HCT116 (cell line): ENCODE results near the gene BLTP3B. TPM values are rescaled to one million over a fixed set of nuclear protein-coding genes. Genes with fewer than 3 reads are reported as not detected.

Source experiments
- ATAC-seq: fragments of 200-7000 bp; cut with Tn5 transposase; 2 replicates; pipeline ENCODE4 v1.9.1; 2020; ENCODE audit warnings: mild to moderate bottlenecking, moderate library complexity
- BruUV-seq: library from RNA; stranded (reverse); fragments of 400-500 nt; replicated peaks from 2 replicates; lab custom pipeline; 2021; lab: Mats Ljungman, UMichigan
- CTCF ChIA-PET: fragments of 300-600 bp; sonication (Branson Sonifier 250); formaldehyde crosslinking; loops from one replicate; lab custom pipeline; 2021; ENCODE audit warnings: antibody characterized with exemption; lab: Charles Lee
- POLR2A ChIA-PET: fragments of 300-600, 350-600 bp; sonication (Branson Sonifier 250); formaldehyde crosslinking; loops from one replicate; lab custom pipeline; 2021; ENCODE audit warnings: antibody characterized with exemption; lab: Charles Lee
- RAD21 ChIA-PET, 2 experiments: fragments of 300-600 bp; sonication (Branson Sonifier 250); formaldehyde crosslinking; loops; one replicate each; lab custom pipeline; 2023; ENCODE audit warnings: low total read pairs in 2 of 2; ENCODE audit not compliant: uncharacterized antibody in 2 of 2, unreplicated experiment in 2 of 2, low non-redundant PET in 1 of 2; lab: Charles Lee
- DNase-seq: peaks from one replicate; pipeline ENCODE4 v3.0.0-alpha.2; 2010; ENCODE audit warnings: low read depth, low spot score
- H2AFZ ChIP-seq: fragments of 200-600 bp; shearing (Covaris generic), sonication (generic); 2 replicates; pipeline ENCODE4 v1.6.1; 2017; ENCODE audit warnings: low read depth, mixed run types, mixed read lengths, antibody characterized with exemption, low read length; ENCODE audit not compliant: poor library complexity, severe bottlenecking
- H3K27ac ChIP-seq: 2 replicates; pipeline ENCODE4 v1.5.1; 2012; ENCODE audit warnings: low read depth, low read length
- H3K27me3 ChIP-seq: fragments of 200-600 bp; sonication (generic); 2 replicates; pipeline ENCODE4 v1.6.1; 2016; ENCODE audit warnings: mixed run types, low read length, mixed read lengths; ENCODE audit not compliant: insufficient read depth
- H3K36me3 ChIP-seq, 2 experiments: fragments of 200-500 bp in 1 of 2; fragments of 200-600 bp in 1 of 2; sonication (Bioruptor generic) in 1 of 2; sonication (generic) in 1 of 2; 2 replicates each; pipeline versions ENCODE4 v1.5.1 to v1.6.1; 2014 to 2016; ENCODE audit warnings: low read length in 2 of 2, inconsistent platforms in 1 of 2, mixed read lengths in 1 of 2, mixed run types in 1 of 2; ENCODE audit not compliant: insufficient read depth in 2 of 2, control insufficient read depth in 1 of 2
- H3K4me1 ChIP-seq, 2 experiments: fragments of 200-600 bp in 1 of 2; sonication (generic) in 1 of 2; 2 replicates each; pipeline versions ENCODE4 v1.5.1 to v1.6.1; 2012 to 2017; ENCODE audit warnings: low read length in 2 of 2, inconsistent platforms in 1 of 2, mild to moderate bottlenecking in 1 of 2, mixed read lengths in 1 of 2, mixed run types in 1 of 2, moderate library complexity in 1 of 2; ENCODE audit not compliant: insufficient read depth in 2 of 2, control insufficient read depth in 1 of 2
- H3K4me2 ChIP-seq: fragments of 200-600 bp; sonication (generic); 2 replicates; pipeline ENCODE4 v1.6.1; 2017; ENCODE audit warnings: mixed run types, low read length, mixed read lengths
- H3K4me3 ChIP-seq, 2 experiments: fragments of 200-600 bp in 1 of 2; sonication (generic) in 1 of 2; replicated peaks in 1 of 2; 2 replicates each; pipeline ENCODE4 v1.5.1; 2011 to 2016; ENCODE audit warnings: low read length in 2 of 2, control low read depth in 1 of 2, low read depth in 1 of 2, mild to moderate bottlenecking in 1 of 2, mixed read lengths in 1 of 2, mixed run types in 1 of 2
- H3K79me2 ChIP-seq: fragments of 200-600 bp; sonication (generic); 2 replicates; pipeline ENCODE4 v1.6.1; 2017; ENCODE audit warnings: mild to moderate bottlenecking, mixed run types, low read length, moderate library complexity, mixed read lengths; ENCODE audit not compliant: insufficient read depth
- H3K9ac ChIP-seq: fragments of 200-600 bp; sonication (generic); 2 replicates; pipeline ENCODE4 v1.6.1; 2016; ENCODE audit warnings: low read length, mixed read lengths
- H3K9me2 ChIP-seq: fragments of 200-600 bp; sonication (generic), shearing (Covaris generic); 2 replicates; pipeline ENCODE4 v1.6.1; 2017; ENCODE audit warnings: mixed run types, mild to moderate bottlenecking, moderate library complexity; ENCODE audit not compliant: insufficient read depth
- H3K9me3 ChIP-seq, 2 experiments: fragments of 200-500 bp in 1 of 2; fragments of 200-600 bp in 1 of 2; sonication (Bioruptor generic) in 1 of 2; sonication (generic) in 1 of 2; 2 replicates each; pipeline ENCODE4 v1.6.1; 2014 to 2017; ENCODE audit warnings: low read length in 2 of 2, mixed read lengths in 2 of 2, inconsistent platforms in 1 of 2, low read depth in 1 of 2, mild to moderate bottlenecking in 1 of 2, mixed run types in 1 of 2, moderate library complexity in 1 of 2; ENCODE audit not compliant: control insufficient read depth in 1 of 2, insufficient read depth in 1 of 2
- H4K20me1 ChIP-seq: fragments of 200-600 bp; sonication (generic), shearing (Covaris generic); 2 replicates; pipeline ENCODE4 v1.6.1; 2017; ENCODE audit warnings: mixed run types, mild to moderate bottlenecking, moderate library complexity; ENCODE audit not compliant: insufficient read depth
- EGR1 ChIP-seq: IDR thresholded peaks from 2 replicates; pipeline ENCODE4 v1.6.1; 2012; ENCODE audit warnings: low read depth
- ELF1 ChIP-seq: IDR thresholded peaks from 2 replicates; pipeline ENCODE4 v1.6.1; 2012; ENCODE audit warnings: low read depth, borderline replicate concordance
- EZH2 ChIP-seq: fragments of 200-600 bp; sonication (generic); IDR thresholded peaks from 2 replicates; pipeline ENCODE4 v1.6.1; 2017; ENCODE audit warnings: antibody characterized with exemption, mixed run types
- FOSL1 ChIP-seq: IDR thresholded peaks from 2 replicates; pipeline ENCODE4 v1.6.1; 2012; ENCODE audit warnings: low read depth
- JUND ChIP-seq: IDR thresholded peaks from 2 replicates; pipeline ENCODE4 v1.6.1; 2012
- SP1 ChIP-seq: IDR thresholded peaks from 2 replicates; pipeline ENCODE4 v1.6.1; 2012; ENCODE audit warnings: low read depth
- ZBTB33 ChIP-seq: IDR thresholded peaks from 2 replicates; pipeline ENCODE4 v1.6.1; 2011; ENCODE audit warnings: mild to moderate bottlenecking, low read length, moderate library complexity; ENCODE audit not compliant: insufficient replicate concordance; ENCODE audit errors: extremely low read depth
- intact Hi-C: fragments of 100-400 bp; cut with micrococcal nuclease; formaldehyde crosslinking; loops from 2 replicates; pipeline ENCODE4 v1.10.0; 2022
- total RNA-seq: library from RNA; stranded (reverse); gene quantifications from one replicate; pipeline ENCODE4 v1.2.1, GENCODE V29; 2021; ENCODE audit not compliant: unreplicated experiment
- TF ChIP-seq, protein P1 (sequence below), 3 experiments: fragments of 200-600 bp in 1 of 3; sonication (generic) in 1 of 3; IDR thresholded peaks in 2 of 3; conservative IDR thresholded peaks in 1 of 3; 2 replicates each; pipeline ENCODE4 v1.5.1; 2012 to 2017; ENCODE audit warnings: low read depth in 2 of 3, low read length in 2 of 3, antibody characterized with exemption in 1 of 3, borderline replicate concordance in 1 of 3, control low read depth in 1 of 3, mild to moderate bottlenecking in 1 of 3, mixed read lengths in 1 of 3, mixed run types in 1 of 3, moderate library complexity in 1 of 3; ENCODE audit not compliant: insufficient read depth in 1 of 3

The BLTP3B gene
- total RNA-seq, 1 experiment from 2014 or later: 24.5 TPM

- Histone ChIP-seq H3K4me3 (no peak overlapping the region), H3K36me3 (no peaks in the 10 kb centered on the region), H3K27me3 (no peaks in the 10 kb centered on the region), H3K27ac (no peak overlapping the region), H3K4me1 (no peaks in the 10 kb centered on the region), H3K79me2 (peaks cover 49% of the 10 kb centered on the region), H3K4me2 (no peak overlapping the region), H3K9me2 (no peaks in the 10 kb centered on the region), H3K9ac (no peak overlapping the region), H4K20me1 (no peaks in the 10 kb centered on the region), H3K9me3 (no peaks in the 10 kb centered on the region), H2AFZ (no peak overlapping the region)
- ChIA-PET POLR2A (no interaction called here), RAD21 (no interaction called here), CTCF (no interaction called here)
- BruUV-seq: no TSS peak
- intact Hi-C loops: no loop called here
- DNase-seq: no peak
- ATAC-seq: no peak
- no peak for TF ChIP-seq ZBTB33
- no peak for TF ChIP-seq EGR1
- no peak for TF ChIP-seq FOSL1
- no peak for TF ChIP-seq JUND
- no peak for TF ChIP-seq ELF1
- TF ChIP-seq, protein P1, sequence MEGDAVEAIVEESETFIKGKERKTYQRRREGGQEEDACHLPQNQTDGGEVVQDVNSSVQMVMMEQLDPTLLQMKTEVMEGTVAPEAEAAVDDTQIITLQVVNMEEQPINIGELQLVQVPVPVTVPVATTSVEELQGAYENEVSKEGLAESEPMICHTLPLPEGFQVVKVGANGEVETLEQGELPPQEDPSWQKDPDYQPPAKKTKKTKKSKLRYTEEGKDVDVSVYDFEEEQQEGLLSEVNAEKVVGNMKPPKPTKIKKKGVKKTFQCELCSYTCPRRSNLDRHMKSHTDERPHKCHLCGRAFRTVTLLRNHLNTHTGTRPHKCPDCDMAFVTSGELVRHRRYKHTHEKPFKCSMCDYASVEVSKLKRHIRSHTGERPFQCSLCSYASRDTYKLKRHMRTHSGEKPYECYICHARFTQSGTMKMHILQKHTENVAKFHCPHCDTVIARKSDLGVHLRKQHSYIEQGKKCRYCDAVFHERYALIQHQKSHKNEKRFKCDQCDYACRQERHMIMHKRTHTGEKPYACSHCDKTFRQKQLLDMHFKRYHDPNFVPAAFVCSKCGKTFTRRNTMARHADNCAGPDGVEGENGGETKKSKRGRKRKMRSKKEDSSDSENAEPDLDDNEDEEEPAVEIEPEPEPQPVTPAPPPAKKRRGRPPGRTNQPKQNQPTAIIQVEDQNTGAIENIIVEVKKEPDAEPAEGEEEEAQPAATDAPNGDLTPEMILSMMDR (IDR thresholded peaks at IDR 0.05 in 2 of 3, conservative IDR thresholded peaks at IDR 0.05 in 1 of 3; ENCODE audit: borderline replicate concordance in 1 of 3, insufficient read depth in 1 of 3, low read depth in 2 of 3, low read length in 2 of 3): no peak
- TF ChIP-seq EZH2: no peak
- no peak for TF ChIP-seq SP1
- TF ChIP-seq, all 23 proteins: peak for 0
Observed at GRCh38 chr12:100120355-100120754, 22.3 kb downstream of the BLTP3B start.
